ENCODE data around the gene PSMB3. TPM values are rescaled to one million over a fixed set of nuclear protein-coding genes. Genes with fewer than 3 reads are reported as not detected.
A peak's percentile ranks its signal among the peaks of the same experiment; 100 is the strongest.

The PSMB3 gene
- polyA plus RNA-seq, 1 donor from 2014 or later: 426 TPM

- no peaks in the 10 kb centered on the region for H3K9me3 Mint-ChIP-seq
- H3K36me3 Mint-ChIP-seq: peaks cover 2% of the 10 kb centered on the region
- H3K4me3 Mint-ChIP-seq: peak overlapping the region in 1 of 4 donors; percentile 56
- no peak overlapping the region for H3K27ac Mint-ChIP-seq
- peaks cover 7% of the 10 kb centered on the region for H3K27me3 Mint-ChIP-seq
- peaks cover 0 to 7% (median 4%) of the 10 kb centered on the region in 3 donors for H3K4me1 Mint-ChIP-seq
Measured at GRCh38 chr17:38738007-38738662, 14.4 kb upstream of the PSMB3 start.

DNA sequence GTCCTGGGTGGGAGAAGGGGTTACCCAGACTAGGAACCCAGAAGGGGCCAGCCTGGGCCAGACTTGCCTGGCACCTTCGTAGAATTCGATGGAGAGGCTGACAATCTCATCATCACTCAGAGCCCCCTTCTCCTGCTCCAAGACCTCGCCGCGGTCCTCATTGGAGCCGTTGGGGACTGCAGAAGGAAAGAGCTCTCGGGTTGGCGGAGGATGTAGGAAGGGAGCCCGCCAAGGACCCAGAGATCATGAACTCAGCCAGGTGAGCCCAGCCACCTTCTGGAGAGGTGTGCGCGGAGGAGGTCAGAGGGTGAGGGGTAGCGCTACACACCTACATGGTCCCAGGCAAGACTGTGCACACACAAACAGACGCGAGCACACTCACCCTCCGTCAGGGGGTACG, 13.9 kb upstream of the PSMB3 start:
- H3K4me1 Mint-ChIP-seq: peaks cover 0 to 6% (median 4%) of the 10 kb centered on the region in 3 donors
- no peak overlapping the region for H3K27ac Mint-ChIP-seq
- H3K36me3 Mint-ChIP-seq: peaks cover 2% of the 10 kb centered on the region
- H3K27me3 Mint-ChIP-seq: peaks cover 7% of the 10 kb centered on the region
- H3K9me3 Mint-ChIP-seq: no peaks in the 10 kb centered on the region
- H3K4me3 Mint-ChIP-seq: no peak overlapping the region

- H3K4me3 Mint-ChIP-seq: no peak overlapping the region
Measured at GRCh38 chr17:38739305-38739704, 13.2 kb upstream of the PSMB3 start.

DNA sequence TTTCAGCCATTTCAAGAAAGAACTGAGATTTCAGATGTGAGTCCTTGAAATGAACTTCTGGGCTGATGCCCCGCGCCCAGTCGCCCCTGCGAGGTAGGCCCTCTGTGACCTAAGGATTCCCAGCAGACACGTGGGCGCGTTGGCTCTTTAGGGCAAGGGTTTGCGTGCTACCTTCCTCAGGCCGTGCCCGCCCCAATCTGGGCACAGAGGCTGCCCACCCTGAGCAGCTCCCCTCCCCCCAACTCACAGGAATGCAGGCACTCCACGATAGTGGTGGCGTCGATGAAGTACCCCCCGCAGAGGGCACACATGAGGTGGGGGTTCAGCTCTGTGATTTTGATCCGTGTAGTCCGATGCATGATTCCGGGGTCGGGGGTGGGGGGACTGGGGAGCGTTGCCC, 12.5 kb upstream of the PSMB3 start:
- H3K27me3 Mint-ChIP-seq: peaks cover 11% of the 10 kb centered on the region

More at GRCh38 chr17:38739305-38739704, 13.2 kb upstream of the PSMB3 start:
- Mint-ChIP-seq H3K27me3 (peaks cover 7% of the 10 kb centered on the region), H3K9me3 (no peaks in the 10 kb centered on the region), H3K4me1 (peaks cover 0 to 5% (median 4%) of the 10 kb centered on the region in 3 donors), H3K36me3 (peaks cover 2% of the 10 kb centered on the region), H3K27ac (no peak overlapping the region)

DNA sequence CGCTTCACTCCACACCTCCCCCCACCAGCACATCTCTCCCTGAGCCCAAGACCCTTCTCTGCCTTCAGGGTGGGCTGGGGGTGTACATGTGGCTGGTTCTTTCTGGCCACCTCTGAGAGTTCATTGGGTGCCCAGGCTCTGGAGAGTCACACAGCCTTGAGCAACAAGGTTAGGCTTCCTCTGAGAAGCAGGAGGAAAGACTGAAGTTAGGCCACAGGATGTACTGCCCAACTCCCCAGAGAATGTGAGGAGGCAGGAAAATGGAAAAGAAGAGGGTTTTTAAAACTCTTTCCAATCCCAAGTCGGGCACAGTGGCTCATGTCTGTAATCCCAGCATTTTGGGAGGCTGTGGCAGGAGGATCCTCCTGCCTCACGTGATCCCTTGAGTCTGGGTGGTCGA, 11.7 kb upstream of the PSMB3 start:
- Mint-ChIP-seq H3K9me3 (no peaks in the 10 kb centered on the region), H3K27ac (no peak overlapping the region), H3K4me1 (peaks cover 0 to 4% (median under 1%) of the 10 kb centered on the region in 3 donors), H3K27me3 (peaks cover 11% of the 10 kb centered on the region), H3K4me3 (no peak overlapping the region), H3K36me3 (no peaks in the 10 kb centered on the region)

More for the DNA sequence above, 12.5 kb upstream of the PSMB3 start:
- no peaks in the 10 kb centered on the region for H3K36me3 Mint-ChIP-seq
- H3K27ac Mint-ChIP-seq: no peak overlapping the region
- H3K9me3 Mint-ChIP-seq: no peaks in the 10 kb centered on the region
- peaks cover 0 to 4% (median under 1%) of the 10 kb centered on the region in 3 donors for H3K4me1 Mint-ChIP-seq
- H3K4me3 Mint-ChIP-seq: no peak overlapping the region

DNA sequence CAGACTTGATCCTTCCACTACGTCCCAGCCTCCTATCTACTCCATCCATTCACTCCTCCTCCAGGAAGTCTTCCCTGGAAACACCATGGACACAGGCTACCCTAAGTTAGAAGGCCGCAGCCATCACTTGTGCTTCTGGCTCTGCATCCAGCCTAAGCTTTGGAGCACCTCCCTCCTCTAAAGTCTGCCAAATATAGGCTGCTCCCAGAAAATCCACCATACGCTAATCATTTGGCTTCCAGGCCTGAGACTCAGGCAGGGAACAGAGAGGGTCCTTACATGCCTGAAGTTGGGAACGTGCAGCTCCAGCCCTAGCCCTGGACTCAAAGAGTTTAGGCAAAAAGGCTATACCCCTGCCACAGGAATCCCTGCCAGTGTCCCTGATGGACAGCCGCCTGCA, 11.1 kb upstream of the PSMB3 start:
- H3K9me3 Mint-ChIP-seq: no peaks in the 10 kb centered on the region
- no peak overlapping the region for H3K27ac Mint-ChIP-seq
- H3K4me1 Mint-ChIP-seq: peaks cover 5 to 8% (median 7%) of the 10 kb centered on the region in 3 donors
- H3K36me3 Mint-ChIP-seq: no peaks in the 10 kb centered on the region
- peaks cover 18% of the 10 kb centered on the region for H3K27me3 Mint-ChIP-seq
- no peak overlapping the region for H3K4me3 Mint-ChIP-seq

- Mint-ChIP-seq H3K4me1 (peaks cover 9 to 13% (median 11%) of the 10 kb centered on the region in 3 donors), H3K4me3 (no peak overlapping the region), H3K9me3 (no peaks in the 10 kb centered on the region), H3K27ac (peak overlapping the region in 1 of 3 donors; percentile 73), H3K27me3 (peaks cover 23% of the 10 kb centered on the region), H3K36me3 (no peaks in the 10 kb centered on the region)
Measured at GRCh38 chr17:38741921-38742410, 10.6 kb upstream of the PSMB3 start.

DNA sequence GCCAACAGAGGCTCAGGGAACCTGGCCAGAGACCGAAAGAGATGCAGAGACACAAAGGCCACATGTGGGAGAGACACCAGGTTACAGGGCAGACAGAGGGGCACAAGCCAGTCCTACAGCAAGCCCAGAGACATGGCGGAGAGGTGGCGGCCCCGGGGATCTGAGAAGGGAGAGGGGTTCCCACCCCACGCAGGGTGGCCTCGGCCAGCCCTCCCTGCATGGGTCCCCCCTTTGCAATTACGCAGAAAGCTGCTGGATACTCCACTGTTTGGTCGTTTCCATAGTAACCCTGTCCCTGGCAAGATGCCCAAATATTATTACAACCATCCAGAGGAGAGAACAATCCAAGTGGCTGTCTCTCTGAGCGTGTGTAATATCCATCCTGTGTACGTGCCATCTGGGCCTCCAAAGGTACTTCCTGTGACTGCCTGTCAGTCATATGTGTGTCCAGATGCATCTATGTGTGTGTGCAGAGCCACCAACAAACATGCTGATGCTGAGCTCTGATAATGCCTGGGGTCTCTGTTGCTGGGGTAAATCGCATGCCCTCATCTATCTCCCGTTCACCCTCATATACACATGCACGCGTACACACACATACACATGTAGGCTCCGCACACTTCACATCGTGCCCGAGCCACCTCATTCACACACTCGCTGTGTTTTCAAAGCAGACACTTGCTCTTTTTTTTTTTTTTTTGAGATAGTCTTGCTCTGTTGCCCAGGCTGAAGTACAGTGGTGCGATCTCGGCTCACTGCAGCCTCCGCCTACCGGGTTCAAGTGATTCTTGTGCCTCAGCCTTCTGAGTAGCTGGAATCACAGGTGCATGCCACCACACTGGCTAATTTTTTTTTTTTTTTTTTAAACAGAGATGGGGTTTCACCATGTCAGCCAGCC, 9.9 kb upstream of the PSMB3 start:
- peaks cover 9 to 13% (median 11%) of the 10 kb centered on the region in 3 donors for H3K4me1 Mint-ChIP-seq
- H3K27ac Mint-ChIP-seq: no peak overlapping the region
- peaks cover 23% of the 10 kb centered on the region for H3K27me3 Mint-ChIP-seq
- H3K9me3 Mint-ChIP-seq: no peaks in the 10 kb centered on the region
- H3K36me3 Mint-ChIP-seq: no peaks in the 10 kb centered on the region
- no peak overlapping the region for H3K4me3 Mint-ChIP-seq

DNA sequence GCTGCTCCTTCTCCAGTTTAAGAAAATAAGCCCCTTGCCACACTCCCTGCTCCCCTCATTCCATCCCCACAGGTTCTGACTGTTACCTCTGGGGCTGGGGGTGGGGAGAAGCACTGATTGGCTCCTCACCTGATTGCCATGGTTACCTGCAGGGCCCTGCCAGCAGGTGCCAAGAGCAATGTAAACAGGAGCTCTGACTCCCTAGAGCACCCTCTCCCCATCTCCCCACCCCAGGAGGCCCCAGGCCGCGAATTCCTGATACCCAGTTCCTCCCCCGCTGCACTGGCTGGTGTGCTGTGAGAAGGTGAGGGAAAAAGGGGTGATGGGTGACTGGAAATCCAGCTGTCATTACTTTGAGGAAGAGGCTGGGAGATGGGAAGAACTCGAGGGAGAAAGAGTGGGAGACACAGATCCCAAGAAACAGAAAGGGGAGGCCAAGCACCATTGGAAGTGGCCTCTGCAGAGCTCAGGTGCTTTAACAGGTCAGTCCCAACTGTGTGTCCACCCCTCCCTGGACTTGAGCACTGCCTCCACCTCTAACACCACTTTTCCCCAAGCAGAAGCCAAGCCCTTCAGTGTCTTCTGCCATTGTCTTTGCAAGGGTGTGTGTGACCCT, 8.9 kb upstream of the PSMB3 start:
- Mint-ChIP-seq H3K4me3 (peak overlapping the region in 1 of 4 donors; percentile 29), H3K36me3 (no peaks in the 10 kb centered on the region), H3K27ac (no peak overlapping the region), H3K9me3 (no peaks in the 10 kb centered on the region), H3K4me1 (peaks cover 9 to 11% (median 9%) of the 10 kb centered on the region in 3 donors), H3K27me3 (peaks cover 25% of the 10 kb centered on the region)

DNA sequence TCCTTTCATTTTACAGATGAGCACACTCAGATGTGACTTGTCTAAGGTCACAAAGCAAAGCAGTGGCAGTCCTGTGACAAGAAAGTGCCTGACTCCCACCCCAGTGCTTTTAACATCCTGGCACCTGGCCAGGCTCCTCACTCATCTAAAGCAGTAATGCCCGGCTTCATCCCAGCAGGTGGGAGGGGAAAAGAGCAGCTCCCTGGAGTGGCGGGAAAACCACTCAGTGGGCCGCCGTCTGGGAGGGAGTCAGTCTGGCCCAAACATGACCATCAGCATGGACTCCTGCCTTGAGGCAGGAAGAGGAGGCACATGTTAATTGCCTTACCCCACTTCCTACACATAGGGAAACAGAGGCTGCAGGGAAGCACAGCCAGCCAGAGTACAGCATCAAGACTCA, 7.0 kb upstream of the PSMB3 start:
- H3K4me3 Mint-ChIP-seq: peak overlapping the region in 1 of 4 donors; percentile 74
- peak overlapping the region in 1 of 3 donors; percentile 70 for H3K27ac Mint-ChIP-seq

GRCh38 chr17:38746004-38746848, 6.3 kb upstream of the PSMB3 start:
- H3K4me1 Mint-ChIP-seq: peaks cover 18 to 22% (median 18%) of the 10 kb centered on the region in 3 donors
- H3K4me3 Mint-ChIP-seq: peak overlapping the region; percentile 74 to 97 (median 85)
- peaks cover 40% of the 10 kb centered on the region for H3K27me3 Mint-ChIP-seq
- no peaks in the 10 kb centered on the region for H3K36me3 Mint-ChIP-seq
- peak overlapping the region; percentile 14 to 70 (median 69) for H3K27ac Mint-ChIP-seq
- H3K9me3 Mint-ChIP-seq: no peaks in the 10 kb centered on the region

More for the DNA sequence above, 7.0 kb upstream of the PSMB3 start:
- Mint-ChIP-seq H3K9me3 (no peaks in the 10 kb centered on the region), H3K4me1 (peaks cover 11 to 15% (median 11%) of the 10 kb centered on the region in 3 donors), H3K36me3 (no peaks in the 10 kb centered on the region), H3K27me3 (peaks cover 36% of the 10 kb centered on the region)

DNA sequence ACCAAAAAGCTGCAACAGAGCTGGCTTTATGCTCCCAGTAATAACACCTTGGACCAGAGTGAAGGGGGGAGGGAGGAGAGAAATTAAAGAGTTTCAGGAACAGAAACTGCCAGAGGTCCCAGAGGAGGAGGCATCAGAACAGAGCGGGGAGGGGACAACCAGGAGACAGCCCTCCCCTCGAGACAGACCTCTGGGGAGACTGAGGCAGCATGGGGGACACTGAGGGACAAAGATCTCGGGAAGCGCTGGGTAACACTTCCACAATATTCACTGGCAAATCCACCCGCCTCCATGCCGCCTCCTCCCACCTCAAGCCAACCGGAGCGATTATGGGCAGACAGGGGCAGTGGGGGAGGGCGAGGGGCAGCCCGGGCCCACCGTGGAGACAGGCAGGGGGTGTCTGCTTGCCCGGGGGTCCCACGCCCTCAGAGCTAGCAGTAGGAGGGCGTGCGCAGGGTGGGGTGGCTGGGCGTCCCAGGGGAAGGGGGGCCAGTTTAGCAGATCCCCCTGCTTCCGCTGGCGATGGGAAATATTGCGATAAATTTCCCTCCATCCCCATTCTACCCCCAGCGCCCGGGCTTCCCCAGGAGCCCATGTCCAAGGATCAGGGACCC, 5.6 kb upstream of the PSMB3 start:
- no peaks in the 10 kb centered on the region for H3K36me3 Mint-ChIP-seq
- peaks cover 0 to 3% (median 0%) of the 10 kb centered on the region in 3 donors for H3K9me3 Mint-ChIP-seq
- peaks cover 45% of the 10 kb centered on the region for H3K27me3 Mint-ChIP-seq
- H3K4me1 Mint-ChIP-seq: peaks cover 21 to 25% (median 24%) of the 10 kb centered on the region in 3 donors
- peak overlapping the region in 2 of 3 donors; percentile 69 to 70 for H3K27ac Mint-ChIP-seq
- peak overlapping the region; percentile 74 to 97 (median 85) for H3K4me3 Mint-ChIP-seq

DNA sequence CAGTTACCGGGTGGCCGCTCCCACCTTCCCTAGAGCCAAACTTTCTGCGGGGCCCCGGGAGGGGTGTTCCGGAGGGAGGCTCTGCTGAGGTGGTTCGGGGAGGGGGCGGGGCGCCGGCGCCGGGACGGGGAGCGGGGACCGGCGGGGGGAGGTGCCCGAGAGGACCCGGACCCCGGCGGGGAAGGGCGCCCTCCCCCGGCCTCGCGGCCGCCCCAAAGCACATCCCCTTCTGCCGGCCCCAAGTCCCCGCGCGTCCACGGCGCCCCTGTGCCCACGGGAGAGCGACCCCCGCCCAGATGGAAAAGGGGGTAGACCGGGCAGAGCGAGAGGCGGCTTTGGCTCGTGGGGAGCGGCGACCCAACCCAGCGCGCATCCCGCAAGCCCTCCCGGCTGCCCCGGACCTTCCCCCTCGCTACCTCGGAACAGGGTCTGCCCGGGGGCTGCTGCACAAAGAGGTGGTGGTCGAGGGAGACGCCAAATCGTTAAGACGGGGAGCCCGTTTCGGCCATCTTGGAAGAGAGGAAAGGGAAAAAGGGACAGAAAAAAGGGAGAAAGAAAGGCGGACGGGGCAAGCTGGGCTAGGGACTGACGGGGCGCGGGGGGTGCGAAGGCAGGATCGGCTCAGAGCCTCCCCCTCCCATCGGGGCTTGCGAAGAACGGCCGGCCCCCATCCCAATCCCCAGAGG, 4.9 kb upstream of the PSMB3 start:
- peaks cover 0 to 3% (median 0%) of the 10 kb centered on the region in 3 donors for H3K9me3 Mint-ChIP-seq
- H3K4me1 Mint-ChIP-seq: peaks cover 25 to 31% (median 27%) of the 10 kb centered on the region in 3 donors
- H3K36me3 Mint-ChIP-seq: peaks cover under 1% of the 10 kb centered on the region
- H3K27me3 Mint-ChIP-seq: peaks cover 47% of the 10 kb centered on the region
- H3K4me3 Mint-ChIP-seq: peak overlapping the region in 3 of 4 donors; percentile 82 to 97 (median 88)
- H3K27ac Mint-ChIP-seq: no peak overlapping the region
